IPS-15b (cell line): ENCODE data around the gene BSN.

Source experiments
- H3K27me3 ChIP-seq: one replicate; pipeline ENCODE4 v1.6.1; 2013; ENCODE audit warnings: low read length; ENCODE audit not compliant: control insufficient read depth, insufficient read depth
- H3K36me3 ChIP-seq: one replicate; pipeline ENCODE4 v1.6.1; 2013; ENCODE audit warnings: low read length; ENCODE audit not compliant: control insufficient read depth, insufficient read depth
- H3K4me1 ChIP-seq: one replicate; pipeline ENCODE4 v1.6.1; 2013; ENCODE audit warnings: mild to moderate bottlenecking, low read length; ENCODE audit not compliant: control insufficient read depth, insufficient read depth
- H3K4me3 ChIP-seq: one replicate; pipeline ENCODE4 v1.5.1; 2013; ENCODE audit warnings: low read depth, low read length
- H3K9ac ChIP-seq: one replicate; pipeline ENCODE4 v1.6.1; 2013; ENCODE audit warnings: low read depth, mild to moderate bottlenecking, low read length
- H3K9me3 ChIP-seq: one replicate; pipeline ENCODE4 v1.6.1; 2013; ENCODE audit warnings: mild to moderate bottlenecking, low read length; ENCODE audit not compliant: control insufficient read depth, insufficient read depth

BSN gene

DNA sequence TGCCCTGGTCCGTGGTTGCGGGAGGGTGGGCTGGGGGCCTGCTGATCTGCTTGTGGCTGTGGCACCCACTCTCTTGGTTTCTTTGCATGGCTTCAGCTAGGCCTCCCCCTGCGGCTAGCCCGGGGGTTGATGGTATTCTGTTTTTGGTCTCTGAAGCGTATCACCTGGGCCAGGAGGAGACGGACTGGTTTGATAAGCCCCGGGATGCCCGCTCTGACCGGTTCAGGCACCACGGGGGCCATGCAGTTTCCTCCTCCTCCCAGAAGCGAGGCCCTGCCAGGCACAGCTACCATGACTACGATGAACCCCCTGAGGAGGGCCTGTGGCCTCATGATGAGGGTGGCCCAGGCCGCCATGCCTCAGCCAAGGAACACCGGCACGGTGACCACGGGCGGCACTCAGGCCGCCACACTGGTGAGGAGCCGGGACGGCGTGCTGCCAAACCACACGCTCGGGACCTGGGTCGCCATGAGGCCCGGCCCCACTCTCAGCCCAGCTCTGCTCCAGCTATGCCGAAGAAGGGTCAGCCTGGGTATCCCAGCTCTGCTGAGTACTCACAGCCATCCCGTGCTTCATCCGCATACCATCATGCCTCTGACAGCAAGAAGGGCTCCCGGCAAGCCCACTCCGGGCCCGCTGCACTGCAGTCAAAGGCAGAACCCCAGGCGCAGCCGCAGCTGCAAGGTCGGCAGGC is 108.6 kb downstream of the BSN start:
- Histone ChIP-seq H3K9me3 (no peaks in the 10 kb centered on the region), H3K4me3 (no peak overlapping the region), H3K27me3 (no peaks in the 10 kb centered on the region), H3K4me1 (no peaks in the 10 kb centered on the region), H3K36me3 (no peaks in the 10 kb centered on the region), H3K9ac (no peak overlapping the region)

- H3K4me1 ChIP-seq = peaks cover 2% of the 10 kb centered on the region
- H3K27me3 ChIP-seq = no peaks in the 10 kb centered on the region
- H3K9me3 ChIP-seq = no peaks in the 10 kb centered on the region
- H3K36me3 ChIP-seq = no peaks in the 10 kb centered on the region
- H3K4me3 ChIP-seq = no peak overlapping the region
- H3K9ac ChIP-seq = no peak overlapping the region
These were observed 109.6 kb downstream of the BSN start for GRCh38 chr3:49663831-49664230.

DNA sequence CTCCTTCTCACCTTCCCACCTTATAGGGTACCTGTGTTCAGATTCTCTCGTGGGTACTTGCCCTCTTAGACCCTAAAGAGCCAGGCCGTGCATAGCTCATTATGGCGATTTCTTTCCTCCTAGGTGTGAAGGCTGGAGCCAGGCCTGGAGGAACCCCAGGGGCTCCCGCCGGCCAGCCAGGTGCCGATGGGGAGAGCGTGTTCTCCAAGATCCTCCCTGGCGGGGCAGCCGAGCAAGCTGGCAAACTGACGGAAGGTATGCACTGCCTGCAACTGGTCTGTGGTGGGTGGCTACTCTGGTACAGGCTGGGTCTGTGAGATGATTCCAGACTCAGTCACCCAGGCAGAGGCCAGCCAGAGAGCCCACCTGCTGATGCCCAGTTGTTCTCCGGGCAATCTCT is 110.0 kb downstream of the BSN start:
- Histone ChIP-seq H3K9ac (no peak overlapping the region), H3K4me1 (peaks cover 2% of the 10 kb centered on the region), H3K4me3 (no peak overlapping the region), H3K36me3 (no peaks in the 10 kb centered on the region), H3K9me3 (no peaks in the 10 kb centered on the region), H3K27me3 (no peaks in the 10 kb centered on the region)

GRCh38 chr3:49665822-49666519 is 111.7 kb downstream of the BSN start:
- Histone ChIP-seq H3K9ac (no peak overlapping the region), H3K9me3 (no peaks in the 10 kb centered on the region)

GRCh38 chr3:49666592-49666991 is 112.3 kb downstream of the BSN start:
- Histone ChIP-seq H3K4me3 (no peak overlapping the region), H3K9me3 (no peaks in the 10 kb centered on the region), H3K9ac (no peak overlapping the region), H3K36me3 (no peaks in the 10 kb centered on the region), H3K27me3 (no peaks in the 10 kb centered on the region), H3K4me1 (peaks cover 5% of the 10 kb centered on the region)

More at GRCh38 chr3:49665822-49666519, 111.7 kb downstream of the BSN start:
- H3K27me3 ChIP-seq = no peaks in the 10 kb centered on the region
- no peaks in the 10 kb centered on the region for H3K36me3 ChIP-seq
- H3K4me3 ChIP-seq = no peak overlapping the region
- peaks cover 2% of the 10 kb centered on the region for H3K4me1 ChIP-seq

GRCh38 chr3:49667701-49668413 is 113.6 kb downstream of the BSN start:
- Histone ChIP-seq H3K4me1 (peaks cover 8% of the 10 kb centered on the region), H3K27me3 (no peaks in the 10 kb centered on the region), H3K9me3 (no peaks in the 10 kb centered on the region), H3K36me3 (no peaks in the 10 kb centered on the region), H3K9ac (no peak overlapping the region), H3K4me3 (no peak overlapping the region)

- Histone ChIP-seq H3K4me3 (no peak overlapping the region), H3K9me3 (no peaks in the 10 kb centered on the region), H3K9ac (no peak overlapping the region), H3K36me3 (no peaks in the 10 kb centered on the region), H3K4me1 (peaks cover 8% of the 10 kb centered on the region), H3K27me3 (no peaks in the 10 kb centered on the region)
These were observed 114.1 kb downstream of the BSN start for GRCh38 chr3:49668414-49668797.

- Histone ChIP-seq H3K9me3 (no peaks in the 10 kb centered on the region), H3K36me3 (no peaks in the 10 kb centered on the region), H3K4me3 (no peak overlapping the region), H3K9ac (no peak overlapping the region), H3K4me1 (peaks cover 8% of the 10 kb centered on the region), H3K27me3 (no peaks in the 10 kb centered on the region)
These were observed 114.6 kb downstream of the BSN start for GRCh38 chr3:49668861-49669260.

GRCh38 chr3:49669352-49669751 is 115.1 kb downstream of the BSN start:
- peaks cover 8% of the 10 kb centered on the region for H3K4me1 ChIP-seq
- no peaks in the 10 kb centered on the region for H3K27me3 ChIP-seq
- H3K36me3 ChIP-seq = no peaks in the 10 kb centered on the region

GRCh38 chr3:49670940-49671290 is 116.6 kb downstream of the BSN start:
- H3K9ac ChIP-seq = no peak overlapping the region
- H3K36me3 ChIP-seq = peaks cover 4% of the 10 kb centered on the region
- H3K4me1 ChIP-seq = peaks cover 13% of the 10 kb centered on the region
- no peaks in the 10 kb centered on the region for H3K9me3 ChIP-seq
- no peaks in the 10 kb centered on the region for H3K27me3 ChIP-seq
- H3K4me3 ChIP-seq = no peak overlapping the region

More at GRCh38 chr3:49669352-49669751, 115.1 kb downstream of the BSN start:
- no peak overlapping the region for H3K4me3 ChIP-seq
- H3K9ac ChIP-seq = no peak overlapping the region
- no peaks in the 10 kb centered on the region for H3K9me3 ChIP-seq

DNA sequence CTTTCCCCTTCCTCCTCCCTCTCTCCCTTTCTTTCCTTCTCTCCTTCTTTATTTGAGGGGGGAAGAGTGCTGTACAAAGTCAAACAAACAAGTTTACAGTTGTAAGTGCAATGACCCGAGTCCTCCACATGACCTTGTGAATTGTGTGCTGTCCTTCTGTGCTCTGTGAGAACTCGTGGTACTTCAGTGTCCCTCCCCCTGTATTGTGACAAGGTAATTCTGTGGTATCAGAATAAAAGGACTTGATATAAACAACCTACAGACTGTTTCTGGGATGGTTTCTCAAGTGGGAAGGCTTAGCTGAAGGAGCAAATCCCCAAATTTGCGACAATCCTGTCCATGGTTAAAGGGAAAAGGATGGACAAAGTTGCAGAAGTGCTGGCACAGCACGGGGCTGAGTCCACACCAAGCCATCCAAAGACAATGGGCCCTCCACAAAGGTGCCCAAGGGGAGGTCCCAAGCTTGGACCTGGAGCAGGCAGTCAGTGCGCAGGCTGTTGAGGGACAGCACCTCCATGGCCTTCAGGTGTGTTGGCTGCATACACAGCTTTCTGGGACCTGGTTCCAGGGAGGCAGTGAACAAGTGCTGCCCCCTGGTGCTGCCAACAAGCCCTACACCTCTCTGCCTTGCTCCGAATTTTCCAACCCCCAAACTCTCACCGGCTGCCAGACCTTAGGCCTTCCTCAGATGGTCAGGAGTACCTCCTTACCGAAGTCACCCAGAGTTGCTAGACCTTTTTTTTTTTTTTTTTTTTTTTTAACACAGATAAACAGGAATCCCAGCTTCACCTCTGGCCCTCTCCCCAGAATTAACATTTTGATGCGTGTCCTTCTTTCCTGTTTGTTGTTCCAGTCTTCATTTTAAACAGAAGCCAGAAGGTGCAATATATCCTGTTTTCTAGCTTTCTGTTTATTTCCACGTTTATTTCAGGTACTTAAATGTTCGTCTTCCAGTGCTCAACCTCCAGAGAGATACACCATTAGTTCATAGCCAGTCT is 117.3 kb downstream of the BSN start:
- H3K9ac ChIP-seq = no peak overlapping the region
- no peak overlapping the region for H3K4me3 ChIP-seq
- peaks cover 13% of the 10 kb centered on the region for H3K4me1 ChIP-seq
- peaks cover 10% of the 10 kb centered on the region for H3K36me3 ChIP-seq
- no peaks in the 10 kb centered on the region for H3K27me3 ChIP-seq
- no peaks in the 10 kb centered on the region for H3K9me3 ChIP-seq
